ENCODE results near the gene DNAJB9. TPM values are rescaled to one million over a fixed set of nuclear protein-coding genes. Genes with fewer than 3 reads are reported as not detected.

Gene DNAJB9
- polyA plus RNA-seq, 2 of the 4 experiments (the other 2 are of a cell fraction): 14.8 to 16.2 TPM

- peak within 1 kb of the TSS; percentile 78 for H3K4me3 ChIP-seq
- ATAC-seq (peak; percentile 90 to 94), FAIRE-seq (peak; percentile 78), DNase-seq (ENCODE audit: low read depth in 1 of 2, low spot score in 1 of 2) (peak; percentile 96 to 99)
- H3K9me3 ChIP-seq: no peaks in the 10 kb centered on the region
- ChIA-PET POLR2A (interaction anchor here (0.6 to 2.0 kb wide), 4 partner anchors 9 to 784 kb away, joined by 3 to 18 read pairs (median 4); partner anchors contain the start of genes DNAJB9 and THAP5), CTCF (interaction anchor here (1.5 to 2.6 kb wide), 2 partner anchors 11 to 29 kb away, joined by 3 to 12 read pairs; no protein-coding TSS in a partner anchor)
- 1% methylated on average over 47 of the region's 64 CpGs for WGBS (ENCODE audit: missing lambda C conversion rate)
- H3K4me1 ChIP-seq: peaks cover 10% of the 10 kb centered on the region
- H3K4me2 ChIP-seq: peak within 1 kb of the TSS; percentile 94
- H3K27ac ChIP-seq: peak within 1 kb of the TSS; percentile 81 to 83
- TF ChIP-seq CBX8 (IDR thresholded peaks at IDR 0.05) (no peak), CHD4 (IDR thresholded peaks at IDR 0.05; ENCODE audit: borderline replicate concordance) (no peak), SMC3 (IDR thresholded peaks at IDR 0.05) (no peak), BHLHE40 (IDR thresholded peaks at IDR 0.05; ENCODE audit: low read depth, low read length) (no peak), MAFK (IDR thresholded peaks at IDR 0.05; ENCODE audit: partially characterized antibody) (peak; percentile 69), POLR2A (IDR thresholded peaks at IDR 0.05; ENCODE audit: low read length) (peak; percentile 69), HDAC2 (IDR thresholded peaks at IDR 0.05) (no peak), SREBF2 (IDR thresholded peaks at IDR 0.05) (no peak), ZNF302 (CRISPR knock-in tag; IDR thresholded peaks at IDR 0.05) (no peak), RAD21 (conservative IDR thresholded peaks at IDR 0.05 in 1 of 2, IDR thresholded peaks at IDR 0.05 in 1 of 2) (no peak), FOSL2 (IDR thresholded peaks at IDR 0.05) (no peak), FOSL2 (CRISPR knock-in tag; IDR thresholded peaks at IDR 0.05) (0 out of 2 replicates have a peak, but pooled peaks have one; percentile 2), ESRRA (IDR thresholded peaks at IDR 0.05; ENCODE audit: borderline replicate concordance, low read length) (no peak), RNF2 (IDR thresholded peaks at IDR 0.05; ENCODE audit: borderline replicate concordance, low read depth) (no peak), MAZ (IDR thresholded peaks at IDR 0.05; ENCODE audit: borderline replicate concordance, low read depth, low read length) (no peak), HEYL (CRISPR knock-in tag; IDR thresholded peaks at IDR 0.05) (no peak), REST (IDR thresholded peaks at IDR 0.05) (no peak), EHMT2 (IDR thresholded peaks at IDR 0.05; ENCODE audit: low read depth) (no peak), HOXB5 (CRISPR knock-in tag; IDR thresholded peaks at IDR 0.05) (no peak), TFCP2L1 (CRISPR knock-in tag; IDR thresholded peaks at IDR 0.05) (no peak), KDM5A (IDR thresholded peaks at IDR 0.05) (no peak), RARB (CRISPR knock-in tag; IDR thresholded peaks at IDR 0.05) (no peak), ZC3H11A (IDR thresholded peaks at IDR 0.05) (no peak), EP300 (IDR thresholded peaks at IDR 0.05) (no peak), EHF (CRISPR knock-in tag; IDR thresholded peaks at IDR 0.05) (no peak), RFX5 (IDR thresholded peaks at IDR 0.05) (no peak; the same call in 1 of the 2 replicates), HOXA7 (CRISPR knock-in tag; IDR thresholded peaks at IDR 0.05) (no peak), TP53 (CRISPR knock-in tag; IDR thresholded peaks at IDR 0.05) (no peak)
- TF ChIP-seq, protein P1, sequence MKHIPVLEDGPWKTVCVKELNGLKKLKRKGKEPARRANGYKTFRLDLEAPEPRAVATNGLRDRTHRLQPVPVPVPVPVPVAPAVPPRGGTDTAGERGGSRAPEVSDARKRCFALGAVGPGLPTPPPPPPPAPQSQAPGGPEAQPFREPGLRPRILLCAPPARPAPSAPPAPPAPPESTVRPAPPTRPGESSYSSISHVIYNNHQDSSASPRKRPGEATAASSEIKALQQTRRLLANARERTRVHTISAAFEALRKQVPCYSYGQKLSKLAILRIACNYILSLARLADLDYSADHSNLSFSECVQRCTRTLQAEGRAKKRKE (CRISPR knock-in tag; IDR thresholded peaks at IDR 0.05; ENCODE audit: low read depth): no peak
- TF ChIP-seq, protein P2, sequence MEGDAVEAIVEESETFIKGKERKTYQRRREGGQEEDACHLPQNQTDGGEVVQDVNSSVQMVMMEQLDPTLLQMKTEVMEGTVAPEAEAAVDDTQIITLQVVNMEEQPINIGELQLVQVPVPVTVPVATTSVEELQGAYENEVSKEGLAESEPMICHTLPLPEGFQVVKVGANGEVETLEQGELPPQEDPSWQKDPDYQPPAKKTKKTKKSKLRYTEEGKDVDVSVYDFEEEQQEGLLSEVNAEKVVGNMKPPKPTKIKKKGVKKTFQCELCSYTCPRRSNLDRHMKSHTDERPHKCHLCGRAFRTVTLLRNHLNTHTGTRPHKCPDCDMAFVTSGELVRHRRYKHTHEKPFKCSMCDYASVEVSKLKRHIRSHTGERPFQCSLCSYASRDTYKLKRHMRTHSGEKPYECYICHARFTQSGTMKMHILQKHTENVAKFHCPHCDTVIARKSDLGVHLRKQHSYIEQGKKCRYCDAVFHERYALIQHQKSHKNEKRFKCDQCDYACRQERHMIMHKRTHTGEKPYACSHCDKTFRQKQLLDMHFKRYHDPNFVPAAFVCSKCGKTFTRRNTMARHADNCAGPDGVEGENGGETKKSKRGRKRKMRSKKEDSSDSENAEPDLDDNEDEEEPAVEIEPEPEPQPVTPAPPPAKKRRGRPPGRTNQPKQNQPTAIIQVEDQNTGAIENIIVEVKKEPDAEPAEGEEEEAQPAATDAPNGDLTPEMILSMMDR (IDR thresholded peaks at IDR 0.05): no peak
- TF ChIP-seq, protein P3, sequence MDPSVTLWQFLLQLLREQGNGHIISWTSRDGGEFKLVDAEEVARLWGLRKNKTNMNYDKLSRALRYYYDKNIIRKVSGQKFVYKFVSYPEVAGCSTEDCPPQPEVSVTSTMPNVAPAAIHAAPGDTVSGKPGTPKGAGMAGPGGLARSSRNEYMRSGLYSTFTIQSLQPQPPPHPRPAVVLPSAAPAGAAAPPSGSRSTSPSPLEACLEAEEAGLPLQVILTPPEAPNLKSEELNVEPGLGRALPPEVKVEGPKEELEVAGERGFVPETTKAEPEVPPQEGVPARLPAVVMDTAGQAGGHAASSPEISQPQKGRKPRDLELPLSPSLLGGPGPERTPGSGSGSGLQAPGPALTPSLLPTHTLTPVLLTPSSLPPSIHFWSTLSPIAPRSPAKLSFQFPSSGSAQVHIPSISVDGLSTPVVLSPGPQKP (IDR thresholded peaks at IDR 0.05; ENCODE audit: low read depth, low read length): no peak
- TF ChIP-seq, protein P4, sequence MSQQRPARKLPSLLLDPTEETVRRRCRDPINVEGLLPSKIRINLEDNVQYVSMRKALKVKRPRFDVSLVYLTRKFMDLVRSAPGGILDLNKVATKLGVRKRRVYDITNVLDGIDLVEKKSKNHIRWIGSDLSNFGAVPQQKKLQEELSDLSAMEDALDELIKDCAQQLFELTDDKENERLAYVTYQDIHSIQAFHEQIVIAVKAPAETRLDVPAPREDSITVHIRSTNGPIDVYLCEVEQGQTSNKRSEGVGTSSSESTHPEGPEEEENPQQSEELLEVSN (IDR thresholded peaks at IDR 0.05; ENCODE audit: borderline replicate concordance, low read depth): peak; percentile 96
- TF ChIP-seq, protein P5, sequence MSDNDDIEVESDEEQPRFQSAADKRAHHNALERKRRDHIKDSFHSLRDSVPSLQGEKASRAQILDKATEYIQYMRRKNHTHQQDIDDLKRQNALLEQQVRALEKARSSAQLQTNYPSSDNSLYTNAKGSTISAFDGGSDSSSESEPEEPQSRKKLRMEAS (IDR thresholded peaks at IDR 0.05): peak; percentile 93
- TF ChIP-seq, protein P6, sequence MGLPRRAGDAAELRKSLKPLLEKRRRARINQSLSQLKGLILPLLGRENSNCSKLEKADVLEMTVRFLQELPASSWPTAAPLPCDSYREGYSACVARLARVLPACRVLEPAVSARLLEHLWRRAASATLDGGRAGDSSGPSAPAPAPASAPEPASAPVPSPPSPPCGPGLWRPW (IDR thresholded peaks at IDR 0.05): no peak
These were observed 43.5 kb upstream of the DNAJB9 start, which contains the start of gene PNPLA8 for GRCh38 chr7:108525985-108526767. PNPLA8 (minus strand) TSS chr7:108526135; CDS start chr7:108515491, 10,644 bp downstream.
